Astrocyte of the hippocampus (primary cell): ENCODE measurements around the gene SNAP47.
A peak's percentile ranks its signal among the peaks of the same experiment; 100 is the strongest.

ENCODE experiments used
- DNase-seq: peaks from one replicate; pipeline ENCODE4 v3.0.0; 2011; ENCODE audit warnings: low read depth, low spot score

Gene SNAP47

DNA sequence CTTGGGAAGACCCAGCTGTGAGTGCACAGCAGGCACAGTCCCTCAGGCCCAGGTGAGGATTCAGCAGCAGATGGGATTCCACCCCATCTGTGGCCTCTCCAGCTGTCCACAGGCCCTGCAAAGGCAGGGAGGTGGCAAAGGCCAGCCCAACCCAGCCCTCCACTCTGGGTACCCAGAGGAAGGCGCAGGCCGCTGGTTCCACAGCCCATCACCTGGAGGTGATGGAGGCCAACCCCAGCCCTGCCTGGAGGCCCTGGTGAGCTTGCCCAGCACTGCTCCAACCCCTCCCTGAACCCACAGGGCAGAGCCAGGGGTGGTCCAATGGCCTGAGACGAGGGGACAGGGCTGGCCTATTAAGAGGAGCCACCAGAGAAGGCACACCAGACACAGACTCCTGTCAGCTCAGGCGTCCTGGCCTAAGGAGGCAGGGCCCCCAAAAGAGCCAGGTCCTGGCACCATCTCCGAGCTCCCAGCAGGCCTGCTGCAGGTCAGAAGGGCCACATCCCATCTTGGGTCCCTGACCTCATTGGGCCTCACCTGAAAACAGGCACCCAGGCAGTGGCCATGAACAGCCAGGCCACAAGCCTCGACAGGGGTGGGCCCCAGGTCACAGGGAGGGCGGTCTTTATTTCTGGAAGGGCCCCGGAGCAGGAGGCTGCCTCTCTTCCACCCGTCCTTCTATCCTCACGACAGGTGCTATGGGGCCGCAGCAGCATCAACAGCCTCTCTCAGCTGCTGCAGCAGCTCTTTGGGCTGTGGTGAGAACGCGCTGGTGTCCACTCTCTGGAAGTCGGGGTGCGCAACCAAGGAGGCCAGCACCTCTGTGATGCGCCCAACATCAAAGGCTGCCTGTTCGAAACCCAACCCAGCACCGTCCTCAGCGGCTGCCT is 3.3 kb upstream of the SNAP47 start:
- DNase-seq, result no peak

DNA sequence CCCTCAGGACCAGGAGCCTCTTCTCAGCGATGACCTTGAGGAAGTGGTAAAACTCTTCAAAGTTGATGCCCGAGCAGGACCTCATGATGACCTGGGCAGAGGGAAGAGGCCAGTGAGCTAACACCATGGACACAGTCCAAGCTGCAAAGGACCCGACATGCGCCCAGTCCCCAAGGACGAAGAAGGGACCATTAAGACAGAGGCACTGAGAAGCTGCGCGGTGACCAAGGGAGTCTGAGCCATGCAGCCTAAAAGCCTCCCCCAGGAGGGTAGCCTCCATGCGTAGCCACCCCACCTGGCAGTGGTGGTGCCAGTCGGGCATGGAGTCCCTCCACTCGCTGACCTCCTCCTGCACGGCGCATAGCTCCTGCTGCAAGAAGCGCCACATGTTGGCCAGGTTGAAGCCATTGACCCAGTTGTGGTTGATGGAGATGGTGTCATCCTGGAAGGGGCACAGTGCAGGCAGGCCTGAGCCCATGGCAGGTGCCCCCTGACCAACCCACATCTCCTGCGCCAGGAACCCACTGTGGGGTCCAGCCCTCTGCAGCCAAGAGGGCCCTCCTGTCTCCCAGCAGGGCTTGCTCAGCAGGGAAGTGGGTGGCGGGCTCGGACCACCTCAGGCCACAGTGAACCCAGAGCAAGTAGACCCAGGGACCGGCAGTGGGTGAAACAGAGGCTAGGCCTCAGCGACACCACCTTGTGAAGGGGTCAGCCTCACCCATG is 2.5 kb upstream of the SNAP47 start:
- DNase-seq, result no peak

DNA sequence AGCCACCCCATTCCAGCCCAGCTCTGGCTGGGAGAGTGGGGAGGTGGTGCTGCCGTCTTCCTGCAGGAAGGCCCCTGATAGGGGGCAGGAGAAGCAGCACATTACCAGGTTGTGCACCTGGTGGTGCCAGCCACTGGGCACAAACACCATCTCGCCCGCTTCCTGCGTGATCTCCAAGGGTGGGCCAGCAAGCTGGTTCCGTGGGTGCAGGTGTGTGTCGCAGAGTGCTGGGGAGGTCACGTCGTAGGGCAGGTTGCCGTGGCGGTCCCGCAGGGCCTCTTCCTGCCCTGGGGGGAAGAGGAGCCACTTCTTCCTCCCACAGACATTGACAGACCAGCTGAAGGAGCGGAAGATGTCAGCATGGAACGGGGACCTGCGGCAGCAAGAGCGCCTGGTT is 1.9 kb upstream of the SNAP47 start:
- DNase-seq, result no peak

DNA sequence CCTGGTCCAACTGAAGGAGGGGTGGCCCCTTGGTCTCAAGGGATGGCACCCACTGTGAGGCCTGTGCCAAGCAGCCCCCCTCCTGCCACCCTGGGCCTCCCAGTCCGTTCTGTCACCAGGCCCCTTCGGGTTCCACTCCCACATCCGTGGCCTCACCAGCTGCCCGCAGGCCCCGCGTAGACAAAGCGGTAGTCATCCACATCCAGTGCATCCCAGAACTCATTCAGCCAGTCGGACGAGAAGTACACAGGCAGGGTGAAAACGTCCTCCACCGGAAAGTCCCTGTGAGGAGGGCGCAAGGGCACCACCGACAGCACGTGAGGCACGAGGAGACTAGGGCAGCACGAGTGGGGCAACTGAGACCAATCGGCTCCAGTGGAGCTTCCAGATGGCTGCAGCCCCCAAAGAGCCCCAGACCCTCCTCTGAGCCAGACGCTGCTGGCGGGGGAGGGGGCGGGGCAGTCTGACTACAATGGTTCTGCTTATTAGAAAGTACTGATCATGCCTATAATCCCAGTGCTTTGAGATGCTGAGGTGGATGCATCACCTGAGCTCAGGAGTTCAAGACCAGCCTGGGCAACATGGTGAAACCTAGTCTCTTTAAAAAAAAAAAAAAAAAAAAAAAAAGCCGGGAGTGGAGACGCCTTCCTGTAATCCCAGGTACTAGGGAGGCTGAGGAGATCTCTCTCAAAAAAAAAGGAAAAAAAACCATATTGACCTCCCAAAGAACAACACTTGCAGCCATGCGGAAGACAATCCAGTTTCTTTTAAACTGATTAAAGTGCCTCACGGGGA is 1.3 kb upstream of the SNAP47 start:
- DNase-seq, result no peak

DNA sequence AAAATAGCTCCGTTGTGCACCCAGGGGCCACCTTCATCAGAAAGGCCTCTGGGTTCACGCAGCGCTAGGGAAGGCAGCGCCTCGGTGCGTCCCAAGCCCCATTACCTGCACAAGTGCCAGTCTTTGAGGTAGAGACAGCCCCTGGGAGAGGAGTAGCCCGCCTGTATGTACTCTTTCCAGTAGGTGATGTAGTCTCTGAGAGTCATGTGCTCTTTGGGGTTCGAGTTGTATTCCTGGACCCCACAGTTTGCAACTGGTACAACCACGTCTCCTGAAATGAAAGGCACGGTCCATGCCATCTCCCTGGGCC is 734 bp upstream of the SNAP47 start:
- peak; percentile 31 for DNase-seq

DNA sequence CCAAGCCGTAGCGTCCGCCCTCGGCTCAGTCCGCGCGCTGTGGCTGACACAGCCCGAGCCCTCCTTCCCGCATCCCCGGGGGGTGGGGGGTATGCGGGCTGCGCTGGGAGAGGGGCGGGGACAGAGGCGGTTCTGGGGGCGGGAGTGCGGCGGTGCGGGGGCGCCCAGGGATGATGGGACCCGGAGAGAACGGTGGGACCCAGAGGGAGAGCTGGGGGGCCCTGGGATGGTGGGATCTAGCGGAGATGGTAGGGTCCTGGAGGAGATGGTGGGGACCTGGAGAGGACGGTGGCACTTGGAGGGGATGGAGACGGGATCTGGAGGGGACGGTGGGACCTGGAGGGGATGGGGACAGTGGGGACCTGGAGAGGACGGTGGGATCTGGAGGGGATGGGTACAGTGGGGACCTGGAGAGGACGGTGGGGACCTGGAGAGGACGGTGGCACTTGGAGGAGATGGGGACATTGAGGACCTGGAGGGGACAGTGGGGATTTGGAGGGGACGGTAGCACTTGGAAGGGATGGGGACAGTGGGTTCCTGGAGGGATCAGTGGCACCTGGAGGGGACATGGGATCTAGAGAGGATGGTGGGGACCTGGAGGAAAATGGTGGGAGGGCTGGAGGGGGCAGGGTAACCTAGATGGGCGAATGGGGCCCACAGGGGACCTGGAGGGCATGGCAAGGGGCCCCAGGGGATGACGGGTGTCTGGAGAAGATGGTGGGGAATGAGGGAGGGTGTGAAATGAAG is 477 bp downstream of the SNAP47 start:
- no peak for DNase-seq

DNA sequence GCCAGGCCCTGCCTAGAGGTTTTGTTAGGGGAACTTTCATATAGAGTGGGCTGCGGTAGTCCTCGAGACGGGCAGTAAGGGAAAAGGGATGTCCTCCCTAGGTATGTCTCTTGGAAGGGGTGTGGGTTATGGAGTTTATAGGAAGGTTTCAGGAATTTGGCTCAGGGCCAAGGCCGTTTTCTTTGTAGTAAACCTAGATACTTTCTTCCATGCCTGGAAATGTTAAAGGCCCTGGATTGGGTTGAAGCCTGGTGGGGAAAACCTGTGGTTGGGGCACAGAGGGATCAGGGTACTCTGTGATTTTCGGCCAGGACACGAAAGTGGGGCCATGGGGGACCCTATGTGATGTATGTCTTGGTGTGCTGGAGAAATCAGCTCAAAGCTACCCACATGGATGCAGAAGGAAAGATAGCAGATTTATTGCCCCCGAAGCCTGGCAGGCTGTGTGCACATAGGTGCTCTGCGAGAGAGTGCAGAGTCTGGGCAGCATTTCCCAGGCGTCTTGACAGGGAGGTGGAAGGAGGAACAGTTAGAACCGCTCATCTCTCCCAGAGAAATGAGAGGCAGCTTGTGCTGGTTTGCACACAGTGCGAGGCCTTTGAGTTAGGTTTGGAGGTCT is 1.7 kb downstream of the SNAP47 start:
- DNase-seq, result no peak

DNA sequence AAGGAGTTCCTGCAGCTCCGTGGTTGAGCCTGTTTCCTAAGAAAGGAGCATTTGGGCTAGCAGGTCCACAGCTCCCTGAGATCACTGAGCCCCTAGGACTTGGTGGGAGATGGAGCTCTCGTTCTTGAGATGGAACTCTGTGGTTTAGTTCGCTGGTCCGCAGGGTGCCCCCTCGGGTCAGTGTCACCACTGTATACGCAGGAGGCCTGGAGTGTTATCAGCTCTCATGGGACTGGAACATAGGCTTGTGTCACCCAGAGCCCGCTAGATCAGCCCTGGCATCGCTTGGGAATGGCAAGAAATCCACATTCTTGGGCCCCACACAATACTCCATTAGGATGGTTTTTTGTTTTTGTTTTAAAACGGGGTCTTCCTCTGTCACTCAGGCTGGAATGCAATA is 3.6 kb downstream of the SNAP47 start:
- DNase-seq, result no peak

DNA sequence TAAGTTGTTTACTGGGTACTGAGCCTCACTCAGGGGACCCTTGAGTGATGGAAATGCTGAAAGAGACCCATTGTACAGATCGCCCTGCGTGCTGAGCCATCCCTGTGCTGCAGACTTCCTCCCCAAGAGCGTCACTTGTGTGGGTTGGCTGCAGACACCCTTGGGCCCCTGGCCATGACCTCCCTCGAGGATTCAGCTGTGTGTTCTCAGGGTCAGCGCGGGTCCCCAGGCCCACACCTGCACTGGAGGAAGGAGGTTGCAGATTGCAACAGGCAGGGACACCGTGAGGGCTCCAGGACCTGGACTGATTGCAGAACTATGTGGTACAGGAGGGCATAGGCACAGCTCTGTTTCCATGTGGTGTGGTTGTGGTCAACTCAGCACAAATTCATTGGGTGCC is 4.4 kb downstream of the SNAP47 start:
- no peak for DNase-seq

DNA sequence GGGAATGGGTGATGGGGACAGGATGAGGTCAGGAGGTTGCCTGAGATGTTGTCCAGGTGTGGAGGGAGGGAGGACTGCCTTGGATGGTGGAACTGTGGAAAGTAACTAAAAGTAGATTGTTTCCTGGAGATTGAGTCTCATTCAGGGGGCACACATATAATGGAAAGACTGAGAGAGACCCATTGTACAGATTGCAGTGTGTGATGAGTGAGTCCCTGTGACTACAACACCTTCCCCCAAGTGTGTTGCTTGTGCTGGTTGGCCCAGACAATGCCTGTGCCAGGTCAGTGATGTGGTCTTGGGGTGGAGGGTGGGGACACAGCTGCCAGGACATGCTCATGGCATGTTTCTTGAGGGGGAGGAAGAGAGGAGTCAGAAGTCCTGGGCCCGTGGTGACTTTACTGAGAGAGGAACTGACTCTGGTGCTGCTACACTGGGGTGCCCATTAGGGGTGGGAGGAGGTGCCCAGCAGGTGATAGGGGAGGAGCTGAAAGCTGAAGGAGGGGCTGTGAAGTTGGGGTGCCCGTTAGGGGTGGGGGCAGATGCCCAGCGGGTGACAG is 5.2 kb downstream of the SNAP47 start:
- DNase-seq, result no peak

DNA sequence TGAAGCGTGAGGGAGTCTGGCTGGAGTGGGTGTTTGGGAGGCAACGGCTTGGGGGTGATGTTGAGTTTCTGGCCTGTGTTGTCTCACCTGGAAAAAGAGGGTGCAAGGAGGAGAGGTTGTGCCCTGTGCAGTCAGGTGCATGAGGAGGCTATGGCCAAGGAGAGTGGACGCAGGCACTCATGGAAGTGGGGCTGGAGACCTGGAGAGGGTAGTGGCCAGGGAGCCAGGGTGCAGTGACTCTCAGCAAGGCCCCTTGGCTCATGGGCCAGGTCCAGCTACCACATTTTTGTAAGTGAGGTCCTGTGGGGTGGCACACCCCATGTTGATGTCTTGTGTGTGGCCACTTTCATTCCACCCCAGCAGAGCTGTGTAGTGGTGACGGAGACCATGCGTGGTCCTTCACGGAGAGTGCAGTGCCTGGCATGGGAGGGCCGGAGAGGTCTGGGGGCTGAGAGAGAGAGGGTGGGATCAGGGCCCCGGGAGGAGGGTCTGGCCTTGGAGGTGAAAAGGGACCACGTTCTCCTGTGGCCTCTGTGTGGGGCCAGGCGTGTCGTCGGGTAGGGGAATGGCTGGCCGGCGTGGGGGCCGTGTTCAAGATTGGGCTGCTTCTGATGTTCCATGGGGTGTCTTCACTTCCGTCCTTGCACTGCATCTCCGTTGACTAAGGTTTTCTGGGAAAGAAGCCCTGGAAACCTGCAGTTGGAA is 6.1 kb downstream of the SNAP47 start:
- DNase-seq, result no peak

DNA sequence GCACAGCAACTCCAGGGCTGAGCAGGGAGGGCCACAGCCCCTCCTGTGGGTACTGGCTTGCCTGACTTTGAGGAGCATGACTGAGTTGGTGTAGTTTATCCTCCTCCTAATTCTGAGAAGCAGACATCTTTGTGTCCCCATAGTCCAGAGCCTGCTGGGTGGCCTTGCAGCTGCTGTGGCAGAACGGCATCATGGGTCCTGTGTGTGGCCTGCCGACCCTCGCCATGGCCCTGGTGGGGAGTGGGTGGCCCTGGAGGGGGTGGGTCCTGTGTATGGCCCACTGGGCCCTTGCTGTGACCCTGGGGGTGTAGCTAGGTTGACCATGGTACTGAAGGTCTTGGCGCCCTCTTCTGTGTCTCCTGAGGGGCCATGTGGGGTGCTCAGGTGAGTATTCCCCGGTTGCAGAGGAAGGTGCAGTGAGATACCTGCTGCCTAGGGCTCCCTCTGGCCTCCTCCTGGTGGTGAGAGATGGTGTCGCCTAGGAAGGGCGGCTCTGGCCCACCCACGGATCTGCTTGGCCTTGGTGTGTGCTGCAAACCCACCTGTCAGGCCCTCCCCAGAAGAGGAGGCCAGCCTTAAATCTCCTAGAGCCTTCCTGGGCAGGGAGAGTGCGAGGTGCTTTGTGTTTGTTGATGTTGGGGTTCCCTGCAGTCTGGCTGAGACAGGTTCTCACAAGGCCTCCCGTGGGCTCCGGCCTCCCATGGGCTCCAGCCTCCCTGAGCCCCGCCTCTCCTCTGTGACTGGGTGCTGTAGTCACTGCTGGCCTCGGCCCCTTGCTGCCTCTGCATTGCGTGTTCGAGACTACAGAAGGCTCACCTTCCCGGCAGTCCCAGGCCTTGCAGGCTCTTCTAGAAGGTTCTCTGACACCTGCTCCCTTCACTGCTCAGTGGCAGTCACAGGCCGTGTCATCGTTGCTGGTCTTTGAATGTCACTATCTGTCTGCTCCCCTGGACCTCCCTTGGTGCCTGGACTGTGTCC is 7.8 kb downstream of the SNAP47 start:
- DNase-seq, result no peak

DNA sequence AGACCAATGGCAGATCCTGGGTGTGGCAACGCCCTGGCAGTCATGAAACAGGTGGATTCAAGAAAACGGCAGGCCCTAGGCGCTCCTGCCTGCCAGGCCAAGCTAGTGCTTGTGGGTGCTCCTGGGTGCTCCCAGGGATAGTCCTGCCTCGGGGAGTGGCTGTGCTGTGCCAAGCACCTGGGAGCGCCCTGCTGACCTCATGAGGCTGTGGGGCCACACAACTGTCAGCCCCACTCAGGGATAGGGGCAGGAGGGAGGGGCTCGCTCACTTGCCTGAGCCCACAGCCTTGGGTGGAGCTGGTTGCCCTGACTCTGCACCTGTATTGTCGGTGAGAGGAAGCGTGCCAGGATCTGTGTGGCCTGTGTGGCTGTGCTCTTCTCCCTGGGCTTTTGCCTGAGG is 9.4 kb downstream of the SNAP47 start:
- DNase-seq, result no peak

DNA sequence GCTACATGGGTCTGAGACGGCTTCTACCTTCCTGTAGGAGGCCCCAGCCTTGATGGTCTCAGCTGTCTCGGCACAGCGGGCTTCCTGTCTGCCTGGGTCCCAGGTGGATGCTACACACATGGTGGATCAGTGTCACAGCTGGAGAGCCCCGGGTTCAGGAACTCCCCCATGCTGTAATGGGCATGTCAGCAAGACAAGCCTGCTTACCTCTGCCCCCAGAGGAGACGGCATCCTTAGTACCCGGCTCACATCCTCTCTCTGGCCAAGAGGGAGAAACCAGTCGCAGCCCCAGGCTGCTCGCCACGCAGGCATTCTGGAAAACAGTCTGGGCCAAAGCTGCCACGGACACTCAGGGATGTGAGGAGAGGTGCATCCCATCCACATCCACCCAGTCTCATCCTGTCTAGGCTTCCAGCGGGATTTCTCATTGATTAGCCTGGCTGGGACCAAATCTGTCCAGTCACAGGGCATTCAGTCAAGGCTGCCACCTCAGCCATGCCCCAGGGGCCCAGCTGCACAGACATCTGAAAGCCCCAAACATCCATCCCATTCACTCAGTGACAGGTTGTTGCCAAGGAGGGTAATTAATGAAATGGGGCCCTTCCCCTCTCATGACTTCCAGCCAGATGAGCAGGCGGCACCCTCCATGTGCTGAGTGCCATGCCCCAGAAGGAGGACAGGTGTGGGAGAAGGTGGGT is 10.5 kb downstream of the SNAP47 start:
- DNase-seq, result no peak

DNA sequence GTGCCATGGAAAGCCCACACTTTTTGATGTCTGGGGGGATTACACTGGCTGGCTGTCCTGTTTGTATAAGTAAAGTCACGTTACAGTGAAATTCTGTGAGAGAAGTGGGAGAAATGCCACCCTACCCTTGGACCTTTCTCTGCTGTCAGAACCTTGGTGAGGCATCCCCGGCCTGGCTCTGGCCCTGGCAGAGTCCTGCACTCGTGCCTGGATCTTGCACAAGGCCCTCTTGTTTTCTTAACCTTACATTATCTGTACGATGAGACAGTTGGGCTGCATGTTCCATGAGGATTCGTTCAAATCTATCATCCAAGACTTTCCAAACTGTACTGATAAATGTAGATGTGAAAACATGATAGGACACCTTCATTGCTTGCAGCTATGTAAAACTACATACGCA is 11.4 kb downstream of the SNAP47 start:
- no peak for DNase-seq

DNA sequence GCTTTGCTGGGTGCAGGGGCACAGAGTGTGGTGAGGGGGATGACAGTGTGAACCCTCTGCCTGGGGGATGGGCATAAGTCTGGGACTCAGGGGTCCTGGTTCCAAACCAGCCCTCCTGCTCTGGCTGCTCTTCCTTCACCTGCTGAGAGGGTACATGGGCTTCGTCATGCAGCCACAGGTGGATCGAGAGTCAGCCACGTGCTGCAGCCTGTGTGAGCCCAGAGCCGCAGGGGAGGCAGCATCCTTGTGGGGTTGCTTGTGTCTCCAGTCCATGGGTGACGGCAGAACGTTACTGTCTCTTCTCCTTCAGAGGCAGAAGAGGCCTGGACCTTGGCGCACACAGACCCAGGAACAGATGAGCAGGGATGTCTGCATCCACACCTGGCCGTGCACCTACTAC is 12.1 kb downstream of the SNAP47 start:
- no peak for DNase-seq

DNA sequence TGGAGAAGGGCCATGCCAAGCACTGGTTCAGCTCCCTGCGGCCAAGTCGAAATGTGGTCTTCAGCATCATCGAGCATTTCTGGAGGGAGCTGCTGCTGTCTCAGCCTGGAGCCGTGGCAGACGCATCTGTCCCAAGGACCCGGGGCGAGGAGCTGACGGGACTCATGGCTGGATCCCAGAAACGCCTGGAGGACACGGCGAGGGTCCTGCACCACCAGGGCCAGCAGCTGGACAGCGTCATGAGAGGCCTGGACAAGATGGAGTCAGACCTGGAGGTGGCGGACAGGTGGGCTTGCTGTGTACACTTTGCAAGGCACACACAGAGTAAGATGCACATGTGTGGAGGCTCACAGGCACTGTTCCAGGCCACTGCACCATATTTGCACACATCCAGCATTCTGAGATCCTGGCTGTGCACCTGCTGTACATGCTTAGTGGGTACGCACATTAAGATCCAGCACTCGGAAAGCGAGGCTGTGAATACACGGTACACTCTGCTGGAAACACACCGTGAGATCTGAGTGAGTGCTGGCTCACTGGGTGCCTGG is 12.8 kb downstream of the SNAP47 start:
- no peak for DNase-seq

DNA sequence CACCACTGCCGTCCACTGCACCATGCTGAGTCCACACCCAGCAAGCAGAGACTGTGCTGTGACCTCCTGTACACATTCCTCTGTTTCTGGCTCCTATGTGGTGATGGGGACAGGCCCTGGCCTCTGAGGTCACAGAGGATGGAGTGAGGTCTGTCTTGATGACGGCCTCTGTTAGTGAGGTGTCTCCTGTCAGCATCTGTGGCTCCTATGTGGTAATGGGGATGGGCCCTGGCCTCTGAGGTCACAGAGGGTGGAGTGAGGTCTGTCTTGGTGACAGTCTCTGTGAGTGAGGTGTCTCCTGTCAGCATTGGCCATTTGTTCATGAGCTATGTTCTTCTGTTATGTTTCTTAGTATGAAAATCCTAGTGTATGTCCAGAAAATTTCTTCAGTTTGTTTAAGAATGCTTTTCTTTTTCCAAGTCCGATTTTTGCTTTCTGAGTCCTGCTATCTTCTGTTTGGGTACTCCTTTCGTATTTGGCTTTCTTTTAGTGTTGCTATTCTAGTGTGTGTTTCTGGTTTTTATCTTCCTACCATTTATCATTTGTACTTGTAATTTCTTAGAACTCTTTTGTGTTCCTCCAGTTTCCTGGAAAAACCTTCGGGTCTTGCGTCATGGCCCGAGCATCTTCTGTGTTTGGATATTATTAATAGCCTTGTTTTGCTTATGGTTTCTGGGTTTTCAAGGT is 13.4 kb downstream of the SNAP47 start:
- no peak for DNase-seq
